Measurements from ENCODE around the gene ERMP1.

The ERMP1 gene

GRCh38 chr9:5817862-5818261 lies 15.1 kb downstream of the ERMP1 start:
- H3K9me3 ChIP-seq: no peaks in the 10 kb centered on the region
- H3K27ac ChIP-seq: no peak overlapping the region
- no peak for DNase-seq
- no peaks in the 10 kb centered on the region for H3K4me1 ChIP-seq
- no peaks in the 10 kb centered on the region for H3K27me3 ChIP-seq
- TF ChIP-seq CTCF (IDR thresholded peaks at IDR 0.05): no peak
- no peak overlapping the region for H3K4me3 ChIP-seq
- H3K36me3 ChIP-seq: peaks cover 14 to 25% (median 14%) of the 10 kb centered on the region in 3 donors
- intact Hi-C loops (cut with DNase I; ENCODE audit: low total_unique reads): no loop called here

- H3K4me3 ChIP-seq: no peak overlapping the region
- intact Hi-C loops (cut with DNase I; ENCODE audit: low total_unique reads): no loop called here
- no peak for DNase-seq
- peaks cover 0 to 33% (median 16%) of the 10 kb centered on the region in 3 donors for H3K36me3 ChIP-seq
- no peaks in the 10 kb centered on the region for H3K27me3 ChIP-seq
- H3K27ac ChIP-seq: no peak overlapping the region
- no peaks in the 10 kb centered on the region for H3K4me1 ChIP-seq
- H3K9me3 ChIP-seq: no peaks in the 10 kb centered on the region
- TF ChIP-seq CTCF (IDR thresholded peaks at IDR 0.05): no peak
These were observed 17.5 kb downstream of the ERMP1 start for GRCh38 chr9:5815461-5815860.

GRCh38 chr9:5813824-5814223 lies 19.1 kb downstream of the ERMP1 start:
- intact Hi-C loops (cut with DNase I; ENCODE audit: low total_unique reads): no loop called here
- Histone ChIP-seq H3K27me3 (no peaks in the 10 kb centered on the region), H3K4me1 (no peaks in the 10 kb centered on the region), H3K36me3 (peaks cover 8 to 41% (median 27%) of the 10 kb centered on the region in 3 donors), H3K27ac (no peak overlapping the region), H3K9me3 (no peaks in the 10 kb centered on the region), H3K4me3 (no peak overlapping the region)
- TF ChIP-seq CTCF (IDR thresholded peaks at IDR 0.05): no peak
- no peak for DNase-seq

GRCh38 chr9:5811751-5812150 lies 21.2 kb downstream of the ERMP1 start:
- DNase-seq: no peak
- Histone ChIP-seq H3K27me3 (no peaks in the 10 kb centered on the region), H3K36me3 (peaks cover 8 to 52% (median 27%) of the 10 kb centered on the region in 3 donors), H3K9me3 (no peaks in the 10 kb centered on the region), H3K27ac (no peak overlapping the region), H3K4me1 (no peaks in the 10 kb centered on the region), H3K4me3 (no peak overlapping the region)
- intact Hi-C loops (cut with DNase I; ENCODE audit: low total_unique reads): no loop called here
- no peak for TF ChIP-seq CTCF (IDR thresholded peaks at IDR 0.05)

- DNase-seq: no peak
- Histone ChIP-seq H3K4me3 (no peak overlapping the region), H3K9me3 (no peaks in the 10 kb centered on the region), H3K36me3 (peaks cover 8 to 23% (median 12%) of the 10 kb centered on the region in 3 donors), H3K4me1 (peaks cover 0 to 16% (median 6%) of the 10 kb centered on the region in 4 donors), H3K27me3 (no peaks in the 10 kb centered on the region), H3K27ac (no peak overlapping the region)
- no peak for TF ChIP-seq CTCF (IDR thresholded peaks at IDR 0.05)
- intact Hi-C loops (cut with DNase I; ENCODE audit: low total_unique reads): no loop called here
These were observed 27.4 kb downstream of the ERMP1 start for GRCh38 chr9:5805478-5805877.

- H3K9me3 ChIP-seq: no peaks in the 10 kb centered on the region
- TF ChIP-seq CTCF (IDR thresholded peaks at IDR 0.05): no peak
- intact Hi-C loops (cut with DNase I; ENCODE audit: low total_unique reads): no loop called here
- H3K36me3 ChIP-seq: peaks cover 0 to 3% (median 0%) of the 10 kb centered on the region in 3 donors
- no peaks in the 10 kb centered on the region for H3K27me3 ChIP-seq
- no peak overlapping the region for H3K27ac ChIP-seq
- no peak overlapping the region for H3K4me3 ChIP-seq
- DNase-seq: no peak
- H3K4me1 ChIP-seq: peaks cover 0 to 16% (median 6%) of the 10 kb centered on the region in 4 donors
These were observed 31.2 kb downstream of the ERMP1 start for GRCh38 chr9:5801739-5802113.
